Measurements from ENCODE around the gene TASOR2.

DNA sequence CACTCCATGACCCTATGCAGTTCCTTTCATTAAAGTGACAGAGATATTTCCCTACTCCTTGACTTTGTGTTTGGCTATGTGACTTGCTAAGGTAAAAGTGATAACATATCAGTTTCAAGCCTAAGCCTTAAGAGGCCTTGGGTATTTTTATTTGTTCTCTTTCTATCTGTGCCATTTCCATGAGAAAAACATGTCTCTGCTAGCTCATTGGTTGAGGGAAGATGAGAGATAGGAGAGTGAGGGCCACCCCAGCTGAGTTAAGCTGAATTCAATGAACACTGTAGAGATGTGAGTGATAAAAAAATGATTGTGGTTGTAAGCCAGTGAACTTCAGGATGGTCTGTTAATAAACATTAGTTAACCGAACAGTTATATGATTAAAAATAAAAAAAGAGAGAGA is 13.4 kb downstream of the TASOR2 start:
- no peak for TF ChIP-seq POLR2AphosphoS5 (IDR thresholded peaks at IDR 0.05; ENCODE audit: borderline replicate concordance, low read depth, low read length)
- TF ChIP-seq EZH2 (IDR thresholded peaks at IDR 0.05) = no peak
- TF ChIP-seq FOXP2 (optimal IDR thresholded peaks at IDR 0.05; ENCODE audit: control extremely low read depth, extremely low read length, insufficient read depth) = no peak
